Spleen (tissue), 11 donors: Measurements from ENCODE around the gene JAML. TPM values are rescaled to one million over a fixed set of nuclear protein-coding genes. Genes with fewer than 3 reads are reported as not detected.

Experiments
- DNase-seq: peaks from one replicate; pipeline ENCODE4 v3.0.0-alpha.2; 2020
- H3K27ac ChIP-seq, 8 donors: fragments of 200-600 bp; sonication (generic) in 7 of 8; 1 replicate in 4 of 8; 2 replicates in 4 of 8; pipeline versions ENCODE4 v1.5.0 to v1.8.0; 2016 to 2021; ENCODE audit warnings: inconsistent platforms in 4 of 8, mild to moderate bottlenecking in 4 of 8, moderate library complexity in 1 of 8
- H3K27me3 ChIP-seq, 7 donors: fragments of 200-600 bp; sonication (generic) in 6 of 7; replicated peaks in 1 of 7; 1 replicate in 4 of 7; 2 replicates in 3 of 7; pipeline versions ENCODE4 v1.5.0 to v1.8.0; 2016 to 2021; ENCODE audit warnings: inconsistent platforms in 3 of 7, mild to moderate bottlenecking in 1 of 7
- H3K36me3 ChIP-seq, 6 donors: fragments of 200-600 bp; sonication (generic) in 5 of 6; 1 replicate in 4 of 6; 2 replicates in 2 of 6; pipeline versions ENCODE4 v1.5.0 to v1.8.0; 2016 to 2021; ENCODE audit warnings: inconsistent platforms in 2 of 6
- H3K4me1 ChIP-seq, 6 donors: fragments of 200-600 bp; sonication (generic) in 5 of 6; 1 replicate in 3 of 6; 2 replicates in 3 of 6; pipeline versions ENCODE4 v1.5.0 to v1.8.0; 2016 to 2021; ENCODE audit warnings: inconsistent platforms in 3 of 6
- H3K4me3 ChIP-seq, 8 donors: fragments of 200-600 bp; sonication (generic) in 7 of 8; 1 replicate in 4 of 8; 2 replicates in 4 of 8; pipeline versions ENCODE4 v1.5.0 to v1.8.0; 2016 to 2021; ENCODE audit warnings: inconsistent platforms in 4 of 8, mild to moderate bottlenecking in 4 of 8, moderate library complexity in 2 of 8
- H3K9me3 ChIP-seq, 8 donors: fragments of 200-600 bp; sonication (generic) in 7 of 8; 1 replicate in 4 of 8; 2 replicates in 4 of 8; pipeline versions ENCODE4 v1.5.0 to v1.8.0; 2016 to 2021; ENCODE audit warnings: inconsistent platforms in 4 of 8
- POLR2A ChIP-seq, 3 donors: fragments of 450-650 bp; IDR thresholded peaks; one replicate each; pipeline ENCODE4 v1.5.1; 2017; ENCODE audit warnings: antibody characterized with exemption in 3 of 3, mild to moderate bottlenecking in 1 of 3
- POLR2AphosphoS5 ChIP-seq, 3 donors: sonication (generic); formaldehyde crosslinking; IDR thresholded peaks; one replicate each; pipeline ENCODE4 v1.5.1; 2017; ENCODE audit warnings: antibody characterized with exemption in 3 of 3
- WGBS, 5 donors: extraction: QIAGEN DNeasy Blood & Tissue Kit in 3 of 5; methylation state at CpG; one replicate each; pipeline versions ENCODE4 v1.1.5 to v1.1.7; 2013 to 2018; 5-methylcytosine and 5-hydroxymethylcytosine counted together
- intact Hi-C: fragments of 100-400 bp; cut with DNase I; formaldehyde crosslinking; loops from one replicate; pipeline ENCODE4 v1.15.0; 2023; ENCODE audit warnings: low total_unique reads
- polyA plus RNA-seq, 3 donors: library from polyadenylated mRNA; stranded (reverse); fragments of 200-250 nt; gene quantifications; one replicate each; pipeline ENCODE4 v1.2.1, GENCODE V29; 2013
- total RNA-seq, 7 donors: library from RNA; depleted of rRNA in 3 of 7; stranded (reverse); fragments of >200 nt in 3 of 7; fragmentation: NEBNext Ultra II Directional in 4 of 7; extraction: Animal tissue kit (Norgen Biotek cat#: 25700) in 4 of 7; gene quantifications; one replicate each; pipeline versions ENCODE4 v1.1.0 to v1.2.1, GENCODE V29; 2016 to 2021
- TF ChIP-seq, protein P1 (sequence below), 11 experiments: fragments of 200-600 bp in 7 of 11; fragments of 450-650 bp in 4 of 11; sonication (generic) in 4 of 11; IDR thresholded peaks in 8 of 11; conservative IDR thresholded peaks in 3 of 11; 1 replicate in 7 of 11; 2 replicates in 4 of 11; pipeline versions ENCODE4 v1.4.0 to v1.8.0; 2016 to 2021; ENCODE audit warnings: antibody characterized with exemption in 11 of 11, inconsistent platforms in 4 of 11, mild to moderate bottlenecking in 1 of 11
- donor health status: healthy with polysubstance abuse.
- donor health status: DM: no; HTN: no; CAD: no; lungs with moderate emphysema.
- donor health status: DM: no; HTN: no; CAD: no.
- donor health status: Bipolar disorder and iron deficiency.
- donor health status: healthy.
- donor health status: DM: no; HTN: no; CAD: no.
- donor health status: DM: yes; HTN: yes; CAD: no.

The JAML gene
- total and polyA plus RNA-seq, 10 donors = 18.2 to 180 (median 89.3) TPM

DNA sequence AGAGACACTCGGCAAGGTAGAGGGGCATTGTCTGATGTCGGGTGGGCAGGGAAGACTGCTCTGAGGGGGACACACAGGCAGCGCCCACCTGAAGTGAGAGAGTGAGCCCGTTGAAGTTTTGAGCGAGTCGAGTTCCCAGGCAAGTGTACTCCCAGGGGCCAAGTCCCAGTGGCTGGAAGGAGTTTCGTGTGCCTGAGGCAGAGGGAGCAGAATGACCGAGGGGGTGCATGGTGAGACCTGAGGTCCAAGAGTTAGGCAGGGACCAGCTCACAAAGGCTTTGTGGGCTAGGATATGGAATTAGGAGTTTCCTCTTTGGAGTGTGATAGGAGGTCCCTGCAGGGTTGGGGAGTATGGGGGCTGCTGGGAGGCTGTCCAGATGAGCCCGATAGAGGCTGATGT, 54.6 kb downstream of the JAML start:
- intact Hi-C loops = no loop called here

GRCh38 chr11:118169300-118170140, 55.3 kb downstream of the JAML start:
- Histone ChIP-seq H3K9me3 (no peaks in the 10 kb centered on the region), H3K4me1 (peaks cover 0 to 11% (median 7%) of the 10 kb centered on the region in 6 donors), H3K27me3 (peaks cover 0 to 69% (median 3%) of the 10 kb centered on the region in 7 donors), H3K27ac (no peak overlapping the region), H3K36me3 (no peaks in the 10 kb centered on the region), H3K4me3 (no peak overlapping the region)
- DNase-seq = no peak
- WGBS, 5 donors = 69 to 84% (median 78%) methylated on average over 6 to 7 of the region's 7 CpGs
- intact Hi-C loops = no loop called here
- TF ChIP-seq POLR2A (IDR thresholded peaks at IDR 0.05) (no peak), POLR2AphosphoS5 (IDR thresholded peaks at IDR 0.05) (no peak)
- TF ChIP-seq, protein P1, sequence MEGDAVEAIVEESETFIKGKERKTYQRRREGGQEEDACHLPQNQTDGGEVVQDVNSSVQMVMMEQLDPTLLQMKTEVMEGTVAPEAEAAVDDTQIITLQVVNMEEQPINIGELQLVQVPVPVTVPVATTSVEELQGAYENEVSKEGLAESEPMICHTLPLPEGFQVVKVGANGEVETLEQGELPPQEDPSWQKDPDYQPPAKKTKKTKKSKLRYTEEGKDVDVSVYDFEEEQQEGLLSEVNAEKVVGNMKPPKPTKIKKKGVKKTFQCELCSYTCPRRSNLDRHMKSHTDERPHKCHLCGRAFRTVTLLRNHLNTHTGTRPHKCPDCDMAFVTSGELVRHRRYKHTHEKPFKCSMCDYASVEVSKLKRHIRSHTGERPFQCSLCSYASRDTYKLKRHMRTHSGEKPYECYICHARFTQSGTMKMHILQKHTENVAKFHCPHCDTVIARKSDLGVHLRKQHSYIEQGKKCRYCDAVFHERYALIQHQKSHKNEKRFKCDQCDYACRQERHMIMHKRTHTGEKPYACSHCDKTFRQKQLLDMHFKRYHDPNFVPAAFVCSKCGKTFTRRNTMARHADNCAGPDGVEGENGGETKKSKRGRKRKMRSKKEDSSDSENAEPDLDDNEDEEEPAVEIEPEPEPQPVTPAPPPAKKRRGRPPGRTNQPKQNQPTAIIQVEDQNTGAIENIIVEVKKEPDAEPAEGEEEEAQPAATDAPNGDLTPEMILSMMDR (IDR thresholded peaks at IDR 0.05 in 8 of 11, conservative IDR thresholded peaks at IDR 0.05 in 3 of 11) = no peak

More for the DNA sequence above, 54.6 kb downstream of the JAML start:
- H3K36me3 ChIP-seq = no peaks in the 10 kb centered on the region
- H3K4me1 ChIP-seq = peaks cover 0 to 11% (median 7%) of the 10 kb centered on the region in 6 donors
- no peak overlapping the region for H3K27ac ChIP-seq
- H3K9me3 ChIP-seq = no peaks in the 10 kb centered on the region
- no peak overlapping the region for H3K4me3 ChIP-seq
- DNase-seq = no peak
- WGBS, 5 donors = 75 to 86% (median 83%) methylated on average over 9 of the region's 9 CpGs
- H3K27me3 ChIP-seq = peaks cover 0 to 63% (median 3%) of the 10 kb centered on the region in 7 donors
- TF ChIP-seq, protein P1 (IDR thresholded peaks at IDR 0.05 in 8 of 11, conservative IDR thresholded peaks at IDR 0.05 in 3 of 11) = no peak
- no peak for TF ChIP-seq POLR2A (IDR thresholded peaks at IDR 0.05)
- no peak for TF ChIP-seq POLR2AphosphoS5 (IDR thresholded peaks at IDR 0.05)

GRCh38 chr11:118168751-118169150, 56.1 kb downstream of the JAML start:
- no peaks in the 10 kb centered on the region for H3K36me3 ChIP-seq
- H3K27ac ChIP-seq = no peak overlapping the region
- DNase-seq = no peak
- intact Hi-C loops = no loop called here
- H3K9me3 ChIP-seq = no peaks in the 10 kb centered on the region
- TF ChIP-seq POLR2AphosphoS5 (IDR thresholded peaks at IDR 0.05) = no peak
- no peak for TF ChIP-seq POLR2A (IDR thresholded peaks at IDR 0.05)
- TF ChIP-seq, protein P1 (IDR thresholded peaks at IDR 0.05 in 8 of 11, conservative IDR thresholded peaks at IDR 0.05 in 3 of 11) = no peak
- 75 to 100% (median 83%) methylated on average over 3 of the region's 3 CpGs for WGBS, 5 donors
- H3K4me3 ChIP-seq = no peak overlapping the region
- peaks cover 0 to 11% (median 7%) of the 10 kb centered on the region in 6 donors for H3K4me1 ChIP-seq
- H3K27me3 ChIP-seq = peaks cover 0 to 74% (median 3%) of the 10 kb centered on the region in 7 donors

DNA sequence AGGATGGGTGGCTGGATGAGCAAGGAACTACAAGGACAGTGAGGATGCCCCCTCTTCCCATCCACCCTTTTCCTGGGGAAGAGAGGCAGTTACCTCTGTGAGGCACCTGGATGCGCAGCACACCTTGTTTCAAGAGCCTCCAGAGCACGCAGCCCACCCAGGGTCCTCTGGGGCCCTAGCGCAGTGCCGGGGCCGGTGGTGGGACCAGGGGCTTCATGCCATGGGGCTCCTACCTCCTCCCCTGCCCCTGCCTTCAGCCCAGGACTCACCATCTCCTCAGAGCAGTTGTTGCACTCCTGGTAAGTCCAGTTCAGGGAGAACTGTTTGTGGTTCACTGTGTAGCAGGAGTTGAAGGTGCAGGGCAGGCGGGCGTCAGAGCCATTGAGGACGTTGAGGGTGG, 56.5 kb downstream of the JAML start:
- Histone ChIP-seq H3K36me3 (no peaks in the 10 kb centered on the region), H3K9me3 (no peaks in the 10 kb centered on the region), H3K4me3 (no peak overlapping the region), H3K27ac (no peak overlapping the region), H3K27me3 (peaks cover 0 to 78% (median 3%) of the 10 kb centered on the region in 7 donors), H3K4me1 (peaks cover 0 to 11% (median 7%) of the 10 kb centered on the region in 6 donors)
- TF ChIP-seq, protein P1 (IDR thresholded peaks at IDR 0.05 in 8 of 11, conservative IDR thresholded peaks at IDR 0.05 in 3 of 11) = no peak
- no peak for TF ChIP-seq POLR2AphosphoS5 (IDR thresholded peaks at IDR 0.05)
- TF ChIP-seq POLR2A (IDR thresholded peaks at IDR 0.05) = no peak
- DNase-seq = no peak
- 81 to 86% (median 84%) methylated on average over 5 to 8 of the region's 8 CpGs for WGBS, 5 donors
- intact Hi-C loops = no loop called here
